GM12874 (cell line): ENCODE data around the gene KPNB1.

Source experiments
- TF ChIP-seq, protein P1 (sequence below): IDR thresholded peaks from 2 replicates; pipeline ENCODE4 v1.5.1; 2011; ENCODE audit warnings: low read depth, mild to moderate bottlenecking, control low read depth, low read length, moderate library complexity; ENCODE audit not compliant: insufficient read depth

Gene KPNB1

DNA sequence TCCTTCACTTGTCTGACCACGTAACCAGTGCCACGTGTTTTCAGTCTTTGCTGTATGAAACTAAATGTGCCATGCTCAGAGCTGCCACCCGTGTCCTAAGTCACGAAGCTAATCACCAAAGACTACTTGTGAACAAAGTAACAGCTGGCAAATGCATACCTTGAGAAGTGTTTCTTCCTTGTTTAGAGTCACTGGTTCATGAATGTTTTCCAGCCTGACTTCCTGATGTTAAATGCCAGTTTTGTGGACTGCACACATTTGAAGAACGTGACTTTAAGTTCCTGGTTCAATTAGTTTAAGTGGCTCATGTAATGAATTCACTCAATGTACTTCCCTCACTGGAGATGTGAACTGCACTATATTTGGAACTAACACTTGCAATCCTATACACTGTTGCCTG is 19.9 kb upstream of the KPNB1 start:
- TF ChIP-seq, protein P1, sequence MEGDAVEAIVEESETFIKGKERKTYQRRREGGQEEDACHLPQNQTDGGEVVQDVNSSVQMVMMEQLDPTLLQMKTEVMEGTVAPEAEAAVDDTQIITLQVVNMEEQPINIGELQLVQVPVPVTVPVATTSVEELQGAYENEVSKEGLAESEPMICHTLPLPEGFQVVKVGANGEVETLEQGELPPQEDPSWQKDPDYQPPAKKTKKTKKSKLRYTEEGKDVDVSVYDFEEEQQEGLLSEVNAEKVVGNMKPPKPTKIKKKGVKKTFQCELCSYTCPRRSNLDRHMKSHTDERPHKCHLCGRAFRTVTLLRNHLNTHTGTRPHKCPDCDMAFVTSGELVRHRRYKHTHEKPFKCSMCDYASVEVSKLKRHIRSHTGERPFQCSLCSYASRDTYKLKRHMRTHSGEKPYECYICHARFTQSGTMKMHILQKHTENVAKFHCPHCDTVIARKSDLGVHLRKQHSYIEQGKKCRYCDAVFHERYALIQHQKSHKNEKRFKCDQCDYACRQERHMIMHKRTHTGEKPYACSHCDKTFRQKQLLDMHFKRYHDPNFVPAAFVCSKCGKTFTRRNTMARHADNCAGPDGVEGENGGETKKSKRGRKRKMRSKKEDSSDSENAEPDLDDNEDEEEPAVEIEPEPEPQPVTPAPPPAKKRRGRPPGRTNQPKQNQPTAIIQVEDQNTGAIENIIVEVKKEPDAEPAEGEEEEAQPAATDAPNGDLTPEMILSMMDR = no peak

DNA sequence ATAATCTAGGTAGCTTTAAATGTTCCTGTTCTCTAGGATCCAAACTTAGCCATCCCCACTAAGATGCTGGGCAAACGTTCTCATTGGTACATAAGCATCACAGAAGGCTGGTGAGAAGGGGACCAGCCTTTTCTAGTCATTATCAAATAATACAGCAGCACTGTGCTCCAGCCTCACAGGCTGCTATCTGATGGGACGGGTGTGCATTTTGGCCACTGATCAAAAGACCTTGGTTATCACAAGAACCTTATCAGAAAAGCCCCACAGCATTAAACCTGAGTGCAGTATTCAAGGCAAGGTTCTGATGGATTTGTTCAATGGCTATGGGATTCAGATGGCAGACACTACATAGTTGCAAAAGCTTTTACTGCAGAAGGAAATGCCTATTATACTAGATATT is 19.1 kb upstream of the KPNB1 start:
- TF ChIP-seq, protein P1 = no peak

DNA sequence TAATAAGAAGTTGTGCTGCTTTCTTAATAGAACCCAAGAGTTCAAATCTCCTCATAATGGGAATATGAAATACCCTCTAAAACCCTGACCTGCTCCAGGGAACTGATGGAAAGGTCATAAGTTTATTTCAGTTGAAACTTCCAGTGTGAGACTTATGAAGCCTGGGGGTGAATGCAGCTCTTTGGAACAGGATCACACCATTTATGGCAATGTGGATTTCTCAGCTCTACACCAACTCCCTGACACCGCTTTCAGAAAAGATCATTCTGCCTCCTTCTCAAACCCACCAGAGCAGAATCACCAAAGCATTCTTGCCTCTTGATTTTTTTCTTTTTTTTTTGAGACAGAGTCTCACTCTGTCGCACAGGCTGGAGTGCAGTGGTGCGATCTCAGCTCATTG is 16.7 kb upstream of the KPNB1 start:
- TF ChIP-seq, protein P1 = no peak

DNA sequence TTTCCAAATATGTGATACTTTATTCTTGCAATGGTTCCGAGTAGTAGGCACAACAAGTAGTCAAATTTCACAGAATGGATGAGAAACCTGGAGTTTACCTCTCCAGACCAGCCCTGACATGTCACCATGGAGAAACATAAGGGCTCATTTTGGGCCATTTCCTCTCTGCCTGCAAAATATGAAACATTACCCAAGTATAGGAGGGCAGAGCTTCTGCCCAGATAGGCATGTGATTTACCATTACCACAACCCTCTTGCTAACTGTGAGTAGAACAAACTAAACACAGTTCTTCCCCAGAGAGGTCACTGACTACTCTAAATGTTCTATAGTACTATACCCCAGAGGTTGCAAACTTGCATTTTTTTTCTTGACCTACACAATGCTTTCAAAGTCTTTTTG is 15.7 kb upstream of the KPNB1 start:
- TF ChIP-seq, protein P1 = no peak

DNA sequence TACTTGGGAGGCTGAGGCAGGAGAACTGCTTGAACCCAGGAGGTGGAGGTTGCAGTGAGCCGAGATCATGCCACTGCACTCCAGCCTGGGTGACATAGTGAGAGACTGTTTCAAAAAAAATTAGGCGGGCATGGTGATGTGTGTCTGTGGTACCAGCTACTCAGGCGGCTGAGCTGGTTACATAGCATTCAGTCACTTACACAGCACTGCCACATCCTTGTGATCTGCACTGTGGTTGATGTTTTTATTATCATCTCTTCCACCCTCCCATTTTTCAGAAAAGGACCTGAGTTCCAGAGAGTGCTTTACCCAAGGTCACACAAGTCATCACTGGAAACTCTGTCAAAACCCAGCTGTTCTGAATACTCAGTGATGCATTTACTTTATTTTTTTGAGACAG is 14.8 kb upstream of the KPNB1 start:
- TF ChIP-seq, protein P1 = no peak

DNA sequence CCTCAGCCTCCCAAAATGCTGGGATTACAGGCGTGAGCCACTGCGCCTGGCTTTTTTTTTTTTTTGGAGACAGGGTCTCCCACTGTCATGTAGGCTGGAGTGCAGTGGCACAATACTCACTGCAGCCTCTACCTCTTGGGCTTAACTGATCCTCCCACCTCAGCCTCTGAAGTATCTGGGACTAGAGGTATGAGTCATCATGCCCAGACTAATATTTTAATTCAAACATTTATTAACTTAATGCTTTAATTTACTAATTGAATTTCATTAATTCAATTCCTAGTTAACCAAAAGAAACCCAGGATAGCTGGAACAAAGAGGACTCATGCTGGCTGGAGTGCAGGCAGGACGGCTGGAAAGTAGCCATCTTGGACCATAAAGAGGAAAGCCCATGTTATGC is 14.0 kb upstream of the KPNB1 start:
- TF ChIP-seq, protein P1 = no peak

DNA sequence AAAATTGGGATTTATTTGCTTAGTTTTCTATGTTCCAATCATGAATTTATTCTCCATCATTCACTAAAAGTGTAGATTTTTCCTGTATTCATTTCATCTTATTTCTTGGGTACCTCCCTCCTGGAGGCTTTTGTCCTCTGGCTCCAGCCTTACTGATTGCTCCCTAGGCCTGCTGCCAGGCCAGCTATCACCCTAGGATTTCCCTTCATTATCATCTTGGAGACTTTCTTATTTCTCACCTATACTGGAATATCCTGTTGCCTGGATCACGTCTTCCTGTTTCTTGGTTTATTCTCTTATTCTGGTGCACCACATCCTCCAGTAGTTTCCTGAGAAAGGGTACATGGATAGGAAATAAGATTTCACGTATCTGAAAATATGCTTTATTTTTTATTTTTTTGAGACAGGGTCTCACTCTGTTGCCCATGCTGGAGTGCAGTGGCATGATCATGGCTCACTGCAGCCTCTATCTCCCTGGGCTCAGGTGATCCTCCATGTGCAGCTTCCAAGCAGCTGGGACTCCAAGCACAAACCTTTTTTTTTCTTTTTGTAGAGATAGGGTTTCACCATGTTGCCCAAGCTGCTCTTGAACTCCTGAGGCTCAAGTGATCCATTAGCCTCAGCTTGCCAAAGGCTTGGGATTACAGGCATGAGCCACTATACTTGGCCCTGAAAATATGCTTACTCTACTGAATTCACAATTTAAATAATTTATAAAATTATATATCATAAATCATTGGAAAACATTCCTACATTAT is 13.3 kb upstream of the KPNB1 start:
- TF ChIP-seq, protein P1 = no peak
